Neural progenitor cell (in vitro differentiated cells): ENCODE data around the gene FBXW11. TPM values are rescaled to one million over a fixed set of nuclear protein-coding genes. Genes with fewer than 3 reads are reported as not detected.

ENCODE experiments used
- DNase-seq: peaks from one replicate; pipeline ENCODE4 v3.0.0-alpha.2; 2016; ENCODE audit warnings: low spot score
- H2AFZ ChIP-seq: fragments of 200-600 bp; sonication (generic); replicated peaks from 2 replicates; pipeline ENCODE4 v1.6.1; 2016; ENCODE audit warnings: antibody characterized with exemption
- H3F3A ChIP-seq: fragments of 200-600 bp; sonication (generic); 2 replicates; pipeline ENCODE4 v1.6.1; 2016; ENCODE audit warnings: antibody characterized with exemption, low read depth
- H3K27ac ChIP-seq: fragments of 200-600 bp; sonication (generic); 2 replicates; pipeline ENCODE4 v1.5.1; 2016; ENCODE audit warnings: mild to moderate bottlenecking
- H3K27me3 ChIP-seq: fragments of 200-600 bp; sonication (generic); 2 replicates; pipeline ENCODE4 v1.6.1; 2016; ENCODE audit warnings: mild to moderate bottlenecking, moderate library complexity
- H3K36me3 ChIP-seq: fragments of 200-600 bp; sonication (generic); 2 replicates; pipeline ENCODE4 v1.5.1; 2016
- H3K4me1 ChIP-seq: fragments of 200-600 bp; sonication (generic); 2 replicates; pipeline ENCODE4 v1.6.1; 2016; ENCODE audit warnings: mixed run types
- H3K4me2 ChIP-seq: fragments of 200-600 bp; sonication (generic); 2 replicates; pipeline ENCODE4 v1.6.1; 2016
- H3K4me3 ChIP-seq: fragments of 200-600 bp; sonication (generic); 2 replicates; pipeline ENCODE4 v1.5.1; 2016
- H3K79me2 ChIP-seq: fragments of 200-600 bp; sonication (generic); 2 replicates; pipeline ENCODE4 v1.6.1; 2016; ENCODE audit warnings: low read depth
- H3K9ac ChIP-seq: fragments of 200-600 bp; sonication (generic); 2 replicates; pipeline ENCODE4 v1.6.1; 2016
- H3K9me3 ChIP-seq: fragments of 200-600 bp; sonication (generic); 2 replicates; pipeline ENCODE4 v1.5.1; 2016; ENCODE audit warnings: low read depth
- H4K20me1 ChIP-seq: fragments of 200-600 bp; sonication (generic); 2 replicates; pipeline ENCODE4 v1.6.1; 2016; ENCODE audit warnings: low read depth
- H3K27ac Mint-ChIP-seq: 3 replicates; pipeline ENCODE4 v1.8.0; 2021; ENCODE audit warnings: mixed read lengths
- H3K27me3 Mint-ChIP-seq: 2 replicates; pipeline ENCODE4 v1.8.0; 2022; ENCODE audit warnings: low read depth, mild to moderate bottlenecking, inconsistent platforms, moderate library complexity, mixed read lengths; ENCODE audit not compliant: insufficient read depth
- H3K36me3 Mint-ChIP-seq: 3 replicates; pipeline ENCODE4 v1.8.0; 2021; ENCODE audit warnings: mixed read lengths
- H3K4me1 Mint-ChIP-seq: 3 replicates; pipeline ENCODE4 v1.8.0; 2021; ENCODE audit warnings: mixed read lengths
- H3K4me3 Mint-ChIP-seq: 3 replicates; pipeline ENCODE4 v1.8.0; 2021; ENCODE audit warnings: mild to moderate bottlenecking, moderate library complexity, mixed read lengths
- H3K9me3 Mint-ChIP-seq: 3 replicates; pipeline ENCODE4 v1.8.0; 2020; ENCODE audit warnings: mixed read lengths
- CTCF ChIP-seq: fragments of 200-600 bp; sonication (generic); IDR thresholded peaks from 2 replicates; pipeline ENCODE4 v1.5.1; 2017; ENCODE audit warnings: antibody characterized with exemption, mild to moderate bottlenecking
- EZH2 ChIP-seq: fragments of 200-600 bp; sonication (generic); IDR thresholded peaks from 2 replicates; pipeline ENCODE4 v1.6.1; 2017; ENCODE audit warnings: antibody characterized with exemption, mild to moderate bottlenecking, moderate library complexity
- EZH2phosphoT487 ChIP-seq: fragments of 200-600 bp; sonication (generic); IDR thresholded peaks from 2 replicates; pipeline ENCODE4 v1.6.1; 2017; ENCODE audit warnings: antibody characterized with exemption
- total RNA-seq: library from RNA; depleted of rRNA; stranded (reverse); fragments of >200 nt; gene quantifications from 2 replicates; pipeline ENCODE4 v1.2.3, GENCODE V29; 2015; ENCODE audit warnings: low replicate concordance

The FBXW11 gene
- total RNA-seq, 1 donor from 2014 or later = 79.1 TPM

GRCh38 chr5:171966270-171966669 lies 40.2 kb downstream of the FBXW11 start:
- no peaks in the 10 kb centered on the region for H3K27me3 ChIP-seq
- Mint-ChIP-seq H3K27me3 (peaks cover 2% of the 10 kb centered on the region), H3K9me3 (peaks cover 8% of the 10 kb centered on the region), H3K27ac (no peak overlapping the region), H3K36me3 (peaks cover 11% of the 10 kb centered on the region), H3K4me3 (no peak overlapping the region), H3K4me1 (peaks cover 41% of the 10 kb centered on the region)
- TF ChIP-seq EZH2 (no peak), EZH2phosphoT487 (no peak), CTCF (no peak)
- H4K20me1 ChIP-seq = peaks cover 97% of the 10 kb centered on the region
- H3F3A ChIP-seq = peaks cover 15% of the 10 kb centered on the region
- peaks cover 99% of the 10 kb centered on the region for H3K79me2 ChIP-seq
- no peak overlapping the region for H3K4me2 ChIP-seq
- H3K9ac ChIP-seq = no peak overlapping the region
- H3K27ac ChIP-seq = peak overlapping the region; percentile 47
- DNase-seq = no peak
- no peaks in the 10 kb centered on the region for H3K36me3 ChIP-seq
- H3K4me3 ChIP-seq = no peak overlapping the region
- no peaks in the 10 kb centered on the region for H3K9me3 ChIP-seq
- peaks cover 65% of the 10 kb centered on the region for H3K4me1 ChIP-seq
- H2AFZ ChIP-seq = no peak overlapping the region

- no peak overlapping the region for H3K9ac ChIP-seq
- H3K27ac ChIP-seq = peak overlapping the region; percentile 47
- no peak overlapping the region for H2AFZ ChIP-seq
- H3K4me3 ChIP-seq = no peak overlapping the region
- H3K79me2 ChIP-seq = peaks cover 99% of the 10 kb centered on the region
- DNase-seq = no peak
- no peak overlapping the region for H3K4me2 ChIP-seq
- H3K36me3 Mint-ChIP-seq = peaks cover 11% of the 10 kb centered on the region
- H3K9me3 ChIP-seq = no peaks in the 10 kb centered on the region
- no peaks in the 10 kb centered on the region for H3K36me3 ChIP-seq
- no peaks in the 10 kb centered on the region for H3K27me3 ChIP-seq
- H3K4me1 ChIP-seq = peaks cover 60% of the 10 kb centered on the region
- H3K27me3 Mint-ChIP-seq = peaks cover 1% of the 10 kb centered on the region
- H3K4me1 Mint-ChIP-seq = peaks cover 36% of the 10 kb centered on the region
- peaks cover 10% of the 10 kb centered on the region for H3F3A ChIP-seq
- H3K9me3 Mint-ChIP-seq = peaks cover 8% of the 10 kb centered on the region
- peaks cover 97% of the 10 kb centered on the region for H4K20me1 ChIP-seq
- TF ChIP-seq EZH2 = no peak
- TF ChIP-seq CTCF = no peak
- no peak for TF ChIP-seq EZH2phosphoT487
- no peak overlapping the region for H3K27ac Mint-ChIP-seq
- no peak overlapping the region for H3K4me3 Mint-ChIP-seq
These were observed 40.7 kb downstream of the FBXW11 start for GRCh38 chr5:171965745-171966144.

- peaks cover 49% of the 10 kb centered on the region for H3K4me1 ChIP-seq
- peaks cover under 1% of the 10 kb centered on the region for H3K9me3 Mint-ChIP-seq
- H3K27ac ChIP-seq = no peak overlapping the region
- H3K4me3 Mint-ChIP-seq = no peak overlapping the region
- no peaks in the 10 kb centered on the region for H3K9me3 ChIP-seq
- H3K36me3 Mint-ChIP-seq = peaks cover 3% of the 10 kb centered on the region
- peaks cover 99% of the 10 kb centered on the region for H3K79me2 ChIP-seq
- no peaks in the 10 kb centered on the region for H3K36me3 ChIP-seq
- no peak overlapping the region for H3K27ac Mint-ChIP-seq
- no peak for DNase-seq
- H3K4me2 ChIP-seq = peak overlapping the region; percentile 1
- no peak overlapping the region for H3K4me3 ChIP-seq
- peaks cover 95% of the 10 kb centered on the region for H4K20me1 ChIP-seq
- H3K9ac ChIP-seq = no peak overlapping the region
- peaks cover 4% of the 10 kb centered on the region for H3F3A ChIP-seq
- H3K4me1 Mint-ChIP-seq = peaks cover 24% of the 10 kb centered on the region
- no peaks in the 10 kb centered on the region for H3K27me3 ChIP-seq
- TF ChIP-seq EZH2phosphoT487 (no peak), CTCF (no peak), EZH2 (no peak)
- H3K27me3 Mint-ChIP-seq = no peaks in the 10 kb centered on the region
- no peak overlapping the region for H2AFZ ChIP-seq
These were observed 43.0 kb downstream of the FBXW11 start for GRCh38 chr5:171963416-171963815.
